ENCODE results near the gene SKP2.

DNA sequence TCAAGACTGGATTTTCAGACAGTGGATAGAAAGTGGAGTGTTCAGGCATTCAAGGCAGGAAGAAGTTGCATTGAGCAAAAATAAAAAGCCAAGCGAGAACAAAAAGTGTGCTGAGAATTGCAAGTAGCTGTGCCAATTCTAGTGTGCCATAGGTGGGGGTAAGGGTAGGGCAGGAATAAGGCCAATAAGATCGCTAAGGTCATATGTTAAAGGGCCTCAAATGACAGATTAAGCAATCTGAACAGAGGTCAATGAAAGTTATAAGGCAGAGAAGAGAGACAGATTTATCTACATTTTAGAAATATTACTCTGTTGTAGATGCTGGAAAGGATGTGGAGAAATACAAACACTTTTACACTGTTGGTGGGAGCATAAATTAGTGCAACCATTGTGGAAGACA is 53.4 kb downstream of the SKP2 start:
- TF ChIP-seq EZH2 (IDR thresholded peaks at IDR 0.05; ENCODE audit: borderline replicate concordance, low read depth, low read length, severe bottlenecking) (no peak), MYC (IDR thresholded peaks at IDR 0.05; ENCODE audit: low read depth, low read length) (no peak), POLR2A (IDR thresholded peaks at IDR 0.05; ENCODE audit: low read depth, low read length) (no peak)
- TF ChIP-seq, protein P1, sequence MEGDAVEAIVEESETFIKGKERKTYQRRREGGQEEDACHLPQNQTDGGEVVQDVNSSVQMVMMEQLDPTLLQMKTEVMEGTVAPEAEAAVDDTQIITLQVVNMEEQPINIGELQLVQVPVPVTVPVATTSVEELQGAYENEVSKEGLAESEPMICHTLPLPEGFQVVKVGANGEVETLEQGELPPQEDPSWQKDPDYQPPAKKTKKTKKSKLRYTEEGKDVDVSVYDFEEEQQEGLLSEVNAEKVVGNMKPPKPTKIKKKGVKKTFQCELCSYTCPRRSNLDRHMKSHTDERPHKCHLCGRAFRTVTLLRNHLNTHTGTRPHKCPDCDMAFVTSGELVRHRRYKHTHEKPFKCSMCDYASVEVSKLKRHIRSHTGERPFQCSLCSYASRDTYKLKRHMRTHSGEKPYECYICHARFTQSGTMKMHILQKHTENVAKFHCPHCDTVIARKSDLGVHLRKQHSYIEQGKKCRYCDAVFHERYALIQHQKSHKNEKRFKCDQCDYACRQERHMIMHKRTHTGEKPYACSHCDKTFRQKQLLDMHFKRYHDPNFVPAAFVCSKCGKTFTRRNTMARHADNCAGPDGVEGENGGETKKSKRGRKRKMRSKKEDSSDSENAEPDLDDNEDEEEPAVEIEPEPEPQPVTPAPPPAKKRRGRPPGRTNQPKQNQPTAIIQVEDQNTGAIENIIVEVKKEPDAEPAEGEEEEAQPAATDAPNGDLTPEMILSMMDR (IDR thresholded peaks at IDR 0.05; ENCODE audit: extremely low read depth in 1 of 2, insufficient read depth in 1 of 2, low read depth in 1 of 2, low read length in 2 of 2): no peak
- TF ChIP-seq, protein P2, sequence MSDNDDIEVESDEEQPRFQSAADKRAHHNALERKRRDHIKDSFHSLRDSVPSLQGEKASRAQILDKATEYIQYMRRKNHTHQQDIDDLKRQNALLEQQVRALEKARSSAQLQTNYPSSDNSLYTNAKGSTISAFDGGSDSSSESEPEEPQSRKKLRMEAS (IDR thresholded peaks at IDR 0.05; ENCODE audit: insufficient read depth, insufficient read length): no peak

Data from endothelial cell of umbilical vein (primary cell).